RWPE1 (cell line): ENCODE results near the gene AR.

ENCODE experiments used
- CTCF ChIA-PET: fragments of 350-600 bp; sonication (Branson Sonifier 250); formaldehyde crosslinking; extraction: SDS; loops from one replicate; lab custom pipeline; 2021; lab: Yijun Ruan, JAX
- POLR2A ChIA-PET: fragments of 400-600 bp; formaldehyde crosslinking; extraction: SDS; loops from one replicate; lab custom pipeline; 2020; ENCODE audit warnings: antibody characterized with exemption; ENCODE audit not compliant: low non-redundant PET; lab: Yijun Ruan, JAX
- DNase-seq: peaks from one replicate; pipeline ENCODE4 v3.0.0; 2012; ENCODE audit warnings: low spot score
- H3K27ac ChIP-seq: fragments of 450-650 bp; 2 replicates; pipeline ENCODE4 v1.5.1; 2017
- CTCF ChIP-seq: fragments of 450-650 bp; conservative IDR thresholded peaks from 2 replicates; pipeline ENCODE4 v1.5.1; 2017; ENCODE audit warnings: low read depth, mild to moderate bottlenecking

AR gene

GRCh38 chrX:67563469-67564448 is 19.9 kb downstream of the AR start:
- ChIA-PET POLR2A (no interaction called here), CTCF (no interaction called here)
- H3K27ac ChIP-seq = no peak overlapping the region
- no peak for DNase-seq
- no peak for TF ChIP-seq CTCF

GRCh38 chrX:67564475-67564874 is 20.7 kb downstream of the AR start:
- ChIA-PET POLR2A (no interaction called here), CTCF (no interaction called here)
- H3K27ac ChIP-seq = no peak overlapping the region
- no peak for TF ChIP-seq CTCF
- DNase-seq = no peak

- no peak for TF ChIP-seq CTCF
- H3K27ac ChIP-seq = no peak overlapping the region
- POLR2A ChIA-PET = no interaction called here
- no peak for DNase-seq
- CTCF ChIA-PET = no interaction called here
Observed at GRCh38 chrX:67568769-67569168, 24.9 kb downstream of the AR start.

- no peak overlapping the region for H3K27ac ChIP-seq
- POLR2A ChIA-PET = no interaction called here
- TF ChIP-seq CTCF = no peak
- CTCF ChIA-PET = no interaction called here
- no peak for DNase-seq
Observed at GRCh38 chrX:67570839-67571238, 27.0 kb downstream of the AR start.

- no peak for DNase-seq
- no peak overlapping the region for H3K27ac ChIP-seq
- CTCF ChIA-PET = no interaction called here
- TF ChIP-seq CTCF = no peak
- POLR2A ChIA-PET = no interaction called here
Observed at GRCh38 chrX:67574696-67575095, 30.9 kb downstream of the AR start.

- H3K27ac ChIP-seq = no peak overlapping the region
- DNase-seq = no peak
- CTCF ChIA-PET = no interaction called here
- TF ChIP-seq CTCF = no peak
- POLR2A ChIA-PET = no interaction called here
Observed at GRCh38 chrX:67582436-67582835, 38.6 kb downstream of the AR start.
